Activated naive CD4-positive, alpha-beta T cell treated with anti-CD3 and anti-CD28 coated beads for 36 hours (primary cell): ENCODE results near the gene LRRC4. TPM values are rescaled to one million over a fixed set of nuclear protein-coding genes. Genes with fewer than 3 reads are reported as not detected.
A peak's percentile ranks its signal among the peaks of the same experiment; 100 is the strongest.

Experiments used
- CTCF ChIA-PET: fragments of 350-600 bp; sonication (Branson Sonifier 250); formaldehyde crosslinking; loops from one replicate; lab custom pipeline; 2021; ENCODE audit warnings: antibody characterized with exemption; lab: Charles Lee
- DNase-seq: peaks from one replicate; pipeline ENCODE4 v3.0.0-alpha.2; 2020
- H3K27ac Mint-ChIP-seq: one replicate; pipeline ENCODE4 v1.8.0; 2021; ENCODE audit warnings: mild to moderate bottlenecking, mixed read lengths
- H3K27me3 Mint-ChIP-seq: one replicate; pipeline ENCODE4 v1.8.0; 2021; ENCODE audit warnings: low read depth, mixed read lengths
- H3K36me3 Mint-ChIP-seq: one replicate; pipeline ENCODE4 v1.8.0; 2021; ENCODE audit warnings: low read depth, mixed read lengths
- H3K4me1 Mint-ChIP-seq: one replicate; pipeline ENCODE4 v1.8.0; 2021; ENCODE audit warnings: low read depth, mixed read lengths
- H3K4me3 Mint-ChIP-seq: one replicate; pipeline ENCODE4 v1.8.0; 2021; ENCODE audit warnings: mild to moderate bottlenecking, moderate library complexity, mixed read lengths
- H3K9me3 Mint-ChIP-seq: one replicate; pipeline ENCODE4 v1.8.0; 2021; ENCODE audit warnings: mixed read lengths
- intact Hi-C: fragments of 100-400 bp; cut with micrococcal nuclease; formaldehyde crosslinking; loops from one replicate; pipeline ENCODE4 v1.15.1; 2023
- total RNA-seq, 2 experiments: library from RNA; stranded (reverse); gene quantifications; one replicate each; pipeline ENCODE4 v1.2.3, GENCODE V29; 2021

LRRC4 gene
- total RNA-seq, 2 experiments from 2014 or later, result 0.74 to 1.3 TPM

DNA sequence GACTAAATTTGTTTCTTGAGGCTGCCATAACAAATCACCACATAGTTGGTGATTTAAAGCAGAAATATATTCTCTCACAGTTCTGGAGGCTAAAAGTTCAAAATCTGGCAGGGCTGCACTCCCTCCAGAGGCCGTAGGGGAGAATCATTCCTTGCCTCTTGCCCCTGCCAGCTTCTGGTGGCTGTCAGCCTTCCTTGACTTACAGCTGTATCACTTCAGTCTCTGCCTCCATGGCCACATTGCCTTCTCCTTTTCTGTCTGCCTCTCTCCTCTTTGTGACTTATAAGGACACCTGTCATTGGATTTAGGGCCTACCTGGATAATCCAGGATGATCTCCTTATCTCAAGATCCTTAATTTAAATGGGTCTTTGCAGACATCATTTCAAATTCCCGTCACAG, 5.8 kb upstream of the LRRC4 start:
- intact Hi-C loops, result loop anchor here (10.0 kb wide), 1 partner anchor 642 kb away; the partner anchor contains the start of gene ZNF800
- Mint-ChIP-seq H3K27ac (no peak overlapping the region), H3K9me3 (no peaks in the 10 kb centered on the region), H3K36me3 (no peaks in the 10 kb centered on the region), H3K27me3 (no peaks in the 10 kb centered on the region), H3K4me1 (peaks cover 5% of the 10 kb centered on the region), H3K4me3 (no peak overlapping the region)
- CTCF ChIA-PET, result interaction anchor here (1.2 to 1.9 kb wide), 2 partner anchors 8 to 45 kb away, joined by 3 to 4 read pairs; no protein-coding TSS in a partner anchor
- DNase-seq, result no peak

- DNase-seq, result no peak
- intact Hi-C loops, result loop anchor here (10.0 kb wide), 1 partner anchor 642 kb away; the partner anchor contains the start of gene ZNF800
- Mint-ChIP-seq H3K27me3 (no peaks in the 10 kb centered on the region), H3K4me1 (peaks cover 5% of the 10 kb centered on the region), H3K27ac (no peak overlapping the region), H3K36me3 (no peaks in the 10 kb centered on the region), H3K4me3 (no peak overlapping the region), H3K9me3 (no peaks in the 10 kb centered on the region)
- CTCF ChIA-PET, result interaction anchor here (1.2 to 1.9 kb wide), 3 partner anchors 9 to 173 kb away, joined by 3 to 6 read pairs (median 4); no protein-coding TSS in a partner anchor
Observed at GRCh38 chr7:128036226-128036940, 5.1 kb upstream of the LRRC4 start.

GRCh38 chr7:128035712-128036111, 4.5 kb upstream of the LRRC4 start:
- no peak overlapping the region for H3K27ac Mint-ChIP-seq

GRCh38 chr7:128034825-128035224, 3.6 kb upstream of the LRRC4 start:
- Mint-ChIP-seq H3K4me1 (peaks cover 13% of the 10 kb centered on the region), H3K27ac (no peak overlapping the region), H3K9me3 (no peaks in the 10 kb centered on the region), H3K4me3 (no peak overlapping the region), H3K27me3 (peaks cover 6% of the 10 kb centered on the region), H3K36me3 (peaks cover 2% of the 10 kb centered on the region)
- intact Hi-C loops, result loop anchor here (1.0 to 10.0 kb wide), 3 partner anchors 175 to 640 kb away; partner anchors contain the start of genes ARF5, GCC1 and ZNF800
- CTCF ChIA-PET, result interaction anchor here (0.9 to 1.6 kb wide), 3 partner anchors 10 to 175 kb away, joined by 3 to 6 read pairs (median 4); no protein-coding TSS in a partner anchor
- no peak for DNase-seq

More at GRCh38 chr7:128035712-128036111, 4.5 kb upstream of the LRRC4 start:
- CTCF ChIA-PET, result interaction anchor here (1.4 to 1.9 kb wide), 3 partner anchors 9 to 174 kb away, joined by 4 to 6 read pairs (median 4); no protein-coding TSS in a partner anchor
- H3K9me3 Mint-ChIP-seq, result no peaks in the 10 kb centered on the region
- H3K36me3 Mint-ChIP-seq, result no peaks in the 10 kb centered on the region
- H3K4me3 Mint-ChIP-seq, result no peak overlapping the region
- DNase-seq, result no peak
- no peaks in the 10 kb centered on the region for H3K27me3 Mint-ChIP-seq
- H3K4me1 Mint-ChIP-seq, result peaks cover 6% of the 10 kb centered on the region
- intact Hi-C loops, result loop anchor here (1.0 to 10.0 kb wide), 2 partner anchors 175 to 641 kb away; partner anchors contain the start of gene ZNF800

DNA sequence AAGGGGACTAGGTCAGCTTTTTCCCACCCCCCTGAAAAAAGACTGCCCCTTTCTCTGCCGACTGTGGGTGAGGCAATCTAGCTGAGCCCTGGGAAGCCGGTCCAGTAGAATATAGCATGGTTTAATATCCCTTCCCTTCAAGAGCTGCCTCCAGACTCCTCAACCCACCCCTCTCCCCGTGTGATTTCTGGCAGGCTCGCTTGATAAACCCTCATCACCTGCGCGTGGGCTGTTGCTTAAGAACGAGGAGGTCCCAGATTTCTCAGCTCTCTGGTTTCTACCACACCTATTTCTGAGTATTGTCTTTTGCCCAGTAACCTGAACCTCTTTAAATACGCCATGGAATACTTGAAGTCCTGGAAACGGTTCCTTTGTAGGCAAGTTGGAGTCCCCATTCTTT, 2.0 kb upstream of the LRRC4 start:
- Mint-ChIP-seq H3K36me3 (peaks cover 11% of the 10 kb centered on the region), H3K9me3 (no peaks in the 10 kb centered on the region), H3K4me3 (peak overlapping the region; percentile 24), H3K27me3 (peaks cover 6% of the 10 kb centered on the region), H3K4me1 (peaks cover 13% of the 10 kb centered on the region), H3K27ac (no peak overlapping the region)
- CTCF ChIA-PET, result interaction anchor here (0.6 to 1.2 kb wide), 3 partner anchors 12 to 177 kb away, joined by 3 read pairs; no protein-coding TSS in a partner anchor
- intact Hi-C loops, result loop anchor here (2.0 to 10.0 kb wide), 5 partner anchors 26 to 638 kb away; partner anchors contain the start of genes ARF5, GCC1 and ZNF800
- DNase-seq, result no peak

DNA sequence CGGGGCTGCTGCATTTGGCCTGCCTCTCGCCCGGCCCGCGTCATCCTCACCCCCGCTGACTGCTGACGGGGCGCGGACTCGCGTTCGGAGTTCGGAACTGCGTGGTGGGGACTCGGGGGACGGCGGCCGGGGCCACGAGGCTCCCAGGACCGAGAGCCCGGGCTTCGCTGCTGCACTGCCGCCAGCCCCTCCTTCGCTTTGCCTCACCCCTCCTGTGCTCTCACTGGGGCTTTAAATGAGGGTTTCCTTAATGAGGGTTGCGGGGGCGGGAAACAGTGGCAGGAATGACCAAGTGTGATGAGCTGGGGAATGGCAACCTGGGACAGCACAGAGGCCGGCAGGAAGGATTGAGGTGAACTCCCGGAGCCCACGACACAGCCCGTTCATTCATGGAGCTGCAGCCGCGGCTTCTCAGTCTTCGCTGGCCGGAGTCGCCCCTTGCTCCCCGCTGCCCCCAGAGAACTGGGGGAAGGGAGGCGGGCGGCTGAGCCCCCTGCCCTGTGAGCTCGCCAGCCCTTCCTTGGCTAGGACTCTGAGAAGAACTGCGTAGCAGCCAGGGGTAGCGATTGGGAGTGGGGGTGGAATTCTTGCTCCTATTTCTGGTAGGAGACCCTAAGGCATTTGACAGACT, 1.5 kb upstream of the LRRC4 start:
- H3K36me3 Mint-ChIP-seq, result peaks cover 11% of the 10 kb centered on the region
- H3K4me3 Mint-ChIP-seq, result no peak overlapping the region
- H3K27ac Mint-ChIP-seq, result no peak overlapping the region
- no peak for DNase-seq
- H3K9me3 Mint-ChIP-seq, result no peaks in the 10 kb centered on the region
- CTCF ChIA-PET, result interaction anchor here (0.6 to 1.2 kb wide), 3 partner anchors 12 to 177 kb away, joined by 3 read pairs; no protein-coding TSS in a partner anchor
- peaks cover 6% of the 10 kb centered on the region for H3K27me3 Mint-ChIP-seq
- intact Hi-C loops, result loop anchor here (1.0 to 10.0 kb wide), 9 partner anchors 26 to 638 kb away; partner anchors contain the start of genes ARF5, GCC1, SND1 and ZNF800
- H3K4me1 Mint-ChIP-seq, result peaks cover 12% of the 10 kb centered on the region

- DNase-seq, result peak; percentile 81
- Mint-ChIP-seq H3K4me3 (peak overlapping the region; percentile 74), H3K36me3 (peaks cover 11% of the 10 kb centered on the region), H3K27ac (no peak overlapping the region), H3K27me3 (peaks cover 6% of the 10 kb centered on the region), H3K9me3 (no peaks in the 10 kb centered on the region), H3K4me1 (peaks cover 13% of the 10 kb centered on the region)
- CTCF ChIA-PET, result interaction anchor here (1.2 kb wide), 1 partner anchor 13 kb away, joined by 3 read pairs; no protein-coding TSS in a partner anchor
- intact Hi-C loops, result loop anchor here (1.0 to 10.0 kb wide), 9 partner anchors 27 to 637 kb away; partner anchors contain the start of genes ARF5, GCC1, SND1 and ZNF800
Observed at GRCh38 chr7:128031901-128032604, 816 bp upstream of the LRRC4 start.

GRCh38 chr7:128030263-128030653, 979 bp downstream of the LRRC4 start:
- intact Hi-C loops, result loop anchor here (5.0 to 10.0 kb wide), 2 partner anchors 443 to 635 kb away; partner anchors contain the start of genes ARF5, GCC1 and ZNF800
- H3K4me1 Mint-ChIP-seq, result peaks cover 13% of the 10 kb centered on the region
- peak overlapping the region; percentile 39 for H3K4me3 Mint-ChIP-seq
- peaks cover 6% of the 10 kb centered on the region for H3K27me3 Mint-ChIP-seq
- no peak for DNase-seq
- no peaks in the 10 kb centered on the region for H3K9me3 Mint-ChIP-seq
- H3K36me3 Mint-ChIP-seq, result peaks cover 13% of the 10 kb centered on the region
- CTCF ChIA-PET, result interaction anchor here (0.6 to 1.0 kb wide), 2 partner anchors 9 to 179 kb away, joined by 3 read pairs; no protein-coding TSS in a partner anchor
- no peak overlapping the region for H3K27ac Mint-ChIP-seq

DNA sequence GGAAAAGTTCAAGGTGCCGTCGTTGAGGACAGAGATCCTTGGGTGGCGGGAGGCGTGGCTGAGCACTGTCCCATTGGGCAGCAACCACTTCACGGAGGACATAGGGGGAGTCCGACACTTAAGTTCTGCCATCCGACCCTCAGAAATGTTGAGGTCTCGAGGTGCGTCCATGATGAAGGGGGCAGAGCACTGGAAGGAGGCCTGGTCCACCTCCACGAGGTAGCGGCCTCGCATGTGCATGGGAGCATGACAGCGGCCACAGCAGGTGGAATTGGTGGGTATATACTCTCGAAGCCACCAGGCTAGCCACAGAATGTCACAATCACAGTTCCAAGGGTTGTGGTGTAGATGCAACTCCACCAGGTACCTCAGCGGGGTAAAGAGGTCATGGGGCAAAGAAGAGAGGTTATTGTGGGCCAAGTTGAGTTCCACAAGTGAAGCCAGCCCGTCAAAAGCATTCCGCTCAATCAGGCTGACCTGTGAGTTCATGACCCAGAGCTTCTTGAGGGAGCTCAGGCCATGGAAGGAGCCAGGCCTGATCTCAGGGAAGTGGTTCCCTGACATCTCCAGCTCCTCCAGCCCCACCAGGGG, 1.7 kb downstream of the LRRC4 start:
- Mint-ChIP-seq H3K4me3 (no peak overlapping the region), H3K27ac (no peak overlapping the region), H3K36me3 (peaks cover 13% of the 10 kb centered on the region), H3K27me3 (peaks cover 6% of the 10 kb centered on the region), H3K4me1 (peaks cover 13% of the 10 kb centered on the region), H3K9me3 (no peaks in the 10 kb centered on the region)
- DNase-seq, result no peak
- intact Hi-C loops, result no loop called here
- CTCF ChIA-PET, result interaction anchor here (0.6 to 1.0 kb wide), 2 partner anchors 8 to 179 kb away, joined by 3 read pairs; no protein-coding TSS in a partner anchor

GRCh38 chr7:128027485-128027980, 3.7 kb downstream of the LRRC4 start:
- Mint-ChIP-seq H3K27ac (no peak overlapping the region), H3K9me3 (no peaks in the 10 kb centered on the region), H3K27me3 (peaks cover 6% of the 10 kb centered on the region), H3K4me1 (peaks cover 14% of the 10 kb centered on the region), H3K36me3 (peaks cover 21% of the 10 kb centered on the region), H3K4me3 (no peak overlapping the region)
- CTCF ChIA-PET, result interaction anchor here (0.7 kb wide), 1 partner anchor 25 kb away, joined by 3 read pairs; no protein-coding TSS in a partner anchor
- intact Hi-C loops, result no loop called here
- DNase-seq, result no peak

DNA sequence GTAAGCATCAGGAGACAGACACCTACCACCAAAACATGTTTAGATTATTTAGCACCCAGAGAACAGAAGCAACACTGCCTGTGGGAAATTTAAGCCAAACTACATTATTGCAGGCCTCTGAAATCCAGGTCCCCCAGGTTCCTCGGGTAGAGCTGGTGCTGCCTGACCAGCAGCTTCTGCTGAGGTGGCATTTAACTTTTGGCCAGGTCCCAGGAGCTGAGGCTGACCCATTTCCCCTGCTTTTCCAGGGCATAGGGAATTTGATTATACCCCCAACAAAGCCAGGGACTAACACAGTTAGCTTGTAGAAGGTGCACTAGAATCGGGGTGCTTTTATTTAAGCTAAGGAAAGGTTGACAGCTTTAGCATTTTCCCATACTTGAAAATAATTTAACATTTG, 4.7 kb downstream of the LRRC4 start:
- no peak for DNase-seq
- CTCF ChIA-PET, result no interaction called here
- peaks cover 23% of the 10 kb centered on the region for H3K36me3 Mint-ChIP-seq
- H3K27ac Mint-ChIP-seq, result no peak overlapping the region
- no peaks in the 10 kb centered on the region for H3K9me3 Mint-ChIP-seq
- peaks cover 6% of the 10 kb centered on the region for H3K27me3 Mint-ChIP-seq
- intact Hi-C loops, result no loop called here
- H3K4me1 Mint-ChIP-seq, result peaks cover 15% of the 10 kb centered on the region
- no peak overlapping the region for H3K4me3 Mint-ChIP-seq
